Bronchial epithelial cell (primary cell): ENCODE data around the gene SCUBE1. TPM values are rescaled to one million over a fixed set of nuclear protein-coding genes. Genes with fewer than 3 reads are reported as not detected.

ENCODE experiments used
- DNase-seq: peaks from one replicate; pipeline ENCODE4 v3.0.0-alpha.2; 2010; ENCODE audit warnings: low read depth
- FAIRE-seq: peaks from 2 replicates; lab custom pipeline; 2011; peaks lifted over from hg19 to GRCh38; lab: Jason Lieb, UNC
- H3K27me3 ChIP-seq: 2 replicates; pipeline ENCODE4 v1.5.1; 2011; ENCODE audit warnings: low read length; ENCODE audit not compliant: control insufficient read depth, insufficient read depth
- H3K36me3 ChIP-seq: 2 replicates; pipeline ENCODE4 v1.5.1; 2011; ENCODE audit warnings: low read length; ENCODE audit not compliant: control insufficient read depth, insufficient read depth
- H3K4me3 ChIP-seq: 2 replicates; pipeline ENCODE4 v1.5.1; 2011; ENCODE audit warnings: mild to moderate bottlenecking, low read depth, low read length, control low read depth
- CTCF ChIP-seq: IDR thresholded peaks from 2 replicates; pipeline ENCODE4 v1.5.1; 2011; ENCODE audit warnings: mild to moderate bottlenecking, moderate library complexity, low read length, control low read depth, inconsistent platforms; ENCODE audit not compliant: insufficient read depth, severe bottlenecking
- total RNA-seq: library from RNA; depleted of rRNA; stranded (reverse); fragments of >200 nt; gene quantifications from 2 replicates; pipeline ENCODE4 v1.2.1, GENCODE V29; 2014

The SCUBE1 gene
- total RNA-seq, 1 donor from 2014 or later = under 0.01 TPM

DNA sequence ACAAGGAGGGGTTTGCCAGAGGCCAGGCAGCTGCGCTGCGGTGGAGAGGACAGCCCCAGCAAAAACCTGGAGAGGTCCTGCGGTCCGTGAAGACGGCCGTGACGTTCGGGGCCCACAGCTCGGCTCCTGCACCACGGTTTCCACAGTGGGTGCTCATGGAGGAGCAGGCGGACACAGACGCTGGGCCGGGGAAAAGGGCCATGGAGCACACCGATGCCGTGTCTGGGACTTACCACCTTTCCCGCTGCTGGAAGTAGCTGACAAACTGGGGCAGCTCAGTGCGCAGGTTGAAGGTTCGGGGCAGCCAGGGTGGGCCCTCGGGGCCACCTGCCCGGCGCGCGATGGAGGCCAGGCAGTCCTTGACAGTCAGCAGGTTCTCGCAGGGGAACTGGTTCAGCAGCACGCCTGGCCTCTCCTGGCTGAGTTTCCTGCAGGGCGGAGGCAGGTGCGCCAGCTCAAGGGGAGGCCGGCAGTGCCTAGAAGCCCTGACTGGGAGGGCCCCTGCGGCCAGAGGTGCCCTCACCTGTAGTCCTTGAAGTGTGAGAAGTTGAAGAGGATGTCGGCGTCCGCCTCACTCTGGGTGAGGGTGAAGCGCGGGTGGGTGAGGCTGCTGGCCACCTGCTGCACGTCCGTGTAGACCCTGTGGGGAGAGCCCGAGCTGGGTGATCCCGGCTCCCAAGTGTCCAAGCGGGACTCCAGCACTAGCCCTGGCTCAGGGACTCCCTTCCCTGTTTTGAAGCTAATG lies 169.0 kb downstream of the SCUBE1 start:
- FAIRE-seq (no peak), DNase-seq (no peak)
- no peak overlapping the region for H3K4me3 ChIP-seq
- H3K36me3 ChIP-seq = peaks cover 56% of the 10 kb centered on the region
- TF ChIP-seq CTCF = no peak
- no peaks in the 10 kb centered on the region for H3K27me3 ChIP-seq

- TF ChIP-seq CTCF = no peak
- H3K27me3 ChIP-seq = no peaks in the 10 kb centered on the region
- DNase-seq = no peak
- H3K36me3 ChIP-seq = peaks cover 54% of the 10 kb centered on the region
- no peak overlapping the region for H3K4me3 ChIP-seq
- FAIRE-seq = no peak
Observed at GRCh38 chr22:43173566-43173965, 169.6 kb downstream of the SCUBE1 start.

DNA sequence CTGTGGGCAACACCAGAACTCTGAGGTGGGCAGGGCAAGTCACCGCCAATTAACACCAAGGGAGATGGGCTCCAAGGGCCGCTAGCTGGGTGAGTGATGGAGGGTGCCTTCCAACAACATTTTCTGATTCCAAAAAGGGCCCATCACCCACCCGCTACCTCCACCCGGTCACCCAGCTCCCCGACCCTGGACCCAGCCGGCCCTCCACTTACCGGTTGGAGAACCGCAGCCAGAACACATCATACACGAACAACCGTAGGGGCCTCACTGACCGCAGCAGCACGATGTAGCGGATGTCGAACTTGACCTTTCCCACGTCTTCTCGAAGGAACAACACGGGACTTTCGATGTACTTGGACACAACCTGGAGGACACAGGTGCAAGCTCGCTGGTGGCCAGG lies 171.0 kb downstream of the SCUBE1 start:
- Histone ChIP-seq H3K36me3 (peaks cover 55% of the 10 kb centered on the region), H3K27me3 (no peaks in the 10 kb centered on the region), H3K4me3 (no peak overlapping the region)
- DNase-seq (no peak), FAIRE-seq (no peak)
- TF ChIP-seq CTCF = no peak

- Histone ChIP-seq H3K4me3 (no peak overlapping the region), H3K27me3 (no peaks in the 10 kb centered on the region), H3K36me3 (peaks cover 53% of the 10 kb centered on the region)
- TF ChIP-seq CTCF = no peak
- no peak for FAIRE-seq
- DNase-seq = no peak
Observed at GRCh38 chr22:43171607-43172006, 171.6 kb downstream of the SCUBE1 start.

DNA sequence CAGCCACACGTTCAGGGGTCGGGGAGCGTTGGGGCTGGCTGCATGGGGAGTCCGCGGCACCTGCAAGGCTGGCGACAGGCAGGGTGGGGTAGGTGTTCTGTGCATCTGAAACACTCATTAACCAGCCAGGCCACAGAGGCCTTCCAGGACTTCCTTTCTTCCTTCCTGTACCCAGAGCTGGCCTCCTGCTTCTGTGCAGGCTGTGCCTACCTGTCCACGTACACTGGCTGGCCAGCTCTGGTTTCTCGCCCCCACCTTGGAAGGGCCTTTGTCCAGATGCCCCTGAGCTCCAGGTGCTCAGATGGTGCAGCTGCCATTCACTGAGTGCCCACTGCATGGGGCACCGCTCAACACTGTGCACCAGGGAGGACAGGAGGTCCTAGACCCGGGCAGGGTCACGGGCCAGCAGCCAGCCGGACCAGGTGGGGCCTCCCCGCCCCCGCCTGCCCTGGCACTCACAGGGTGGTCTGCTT lies 172.1 kb downstream of the SCUBE1 start:
- H3K36me3 ChIP-seq = peaks cover 50% of the 10 kb centered on the region
- H3K4me3 ChIP-seq = no peak overlapping the region
- no peak for DNase-seq
- no peak for TF ChIP-seq CTCF
- no peaks in the 10 kb centered on the region for H3K27me3 ChIP-seq
- FAIRE-seq = no peak

GRCh38 chr22:43170131-43170480 lies 173.1 kb downstream of the SCUBE1 start:
- H3K36me3 ChIP-seq = peaks cover 48% of the 10 kb centered on the region
- H3K27me3 ChIP-seq = no peaks in the 10 kb centered on the region
- no peak for DNase-seq
- no peak overlapping the region for H3K4me3 ChIP-seq
- FAIRE-seq = peak; percentile 40
- TF ChIP-seq CTCF = no peak
